Middle frontal gyrus (tissue), 1 donor: ENCODE results near the gene FOS.
"Not testable (repeated sequence)": the region's sequence is repeated elsewhere in the genome, so short reads cannot be mapped to it uniquely, and the experiment has no call there.

Source experiments
- DNase-seq: peaks from one replicate; pipeline ENCODE4 v3.0.0-alpha.2; 2015; ENCODE audit warnings: low spot score; ENCODE audit errors: extremely low spot score

Gene FOS

GRCh38 chr14:75293920-75294648, 15.5 kb downstream of the FOS start:
- DNase-seq: peak; percentile 88

GRCh38 chr14:75294649-75295033, 16.0 kb downstream of the FOS start:
- DNase-seq: no peak

- DNase-seq: no peak
Measured at GRCh38 chr14:75295061-75295461, 16.4 kb downstream of the FOS start.

- DNase-seq: peak; percentile 74
Measured at GRCh38 chr14:75295491-75296345, 17.1 kb downstream of the FOS start.

GRCh38 chr14:75297411-75298040, 18.9 kb downstream of the FOS start:
- no peak for DNase-seq

- no peak for DNase-seq
Measured at GRCh38 chr14:75298187-75298965, 19.7 kb downstream of the FOS start.

- no peak for DNase-seq
Measured at GRCh38 chr14:75299059-75299458, 20.4 kb downstream of the FOS start.

- no peak for DNase-seq
Measured at GRCh38 chr14:75299576-75299975, 20.9 kb downstream of the FOS start.

- no peak for DNase-seq
Measured at GRCh38 chr14:75301666-75302325, 23.2 kb downstream of the FOS start.

- peak; percentile 65 for DNase-seq
Measured at GRCh38 chr14:75303381-75303789, 24.8 kb downstream of the FOS start.

- DNase-seq: not testable (repeated sequence)
Measured at GRCh38 chr14:75306410-75306809, 27.8 kb downstream of the FOS start.

GRCh38 chr14:75306927-75307699, 28.5 kb downstream of the FOS start:
- peak; percentile 43 for DNase-seq

- peak; percentile 87 for DNase-seq
Measured at GRCh38 chr14:75307700-75308379, 29.2 kb downstream of the FOS start.

GRCh38 chr14:75308991-75309390, 30.4 kb downstream of the FOS start:
- DNase-seq: not testable (repeated sequence)

GRCh38 chr14:75309561-75309960, 30.9 kb downstream of the FOS start:
- not testable (repeated sequence) for DNase-seq

GRCh38 chr14:75310295-75311111, 31.9 kb downstream of the FOS start:
- DNase-seq: peak; percentile 74

GRCh38 chr14:75311356-75311755, 32.7 kb downstream of the FOS start:
- DNase-seq: no peak

GRCh38 chr14:75312341-75312740, 33.7 kb downstream of the FOS start:
- no peak for DNase-seq

GRCh38 chr14:75313294-75313693, 34.7 kb downstream of the FOS start:
- no peak for DNase-seq
